B cell (primary cell): Measurements from ENCODE around the gene ATP11A. TPM values are rescaled to one million over a fixed set of nuclear protein-coding genes. Genes with fewer than 3 reads are reported as not detected.

Experiments
- ATAC-seq: fragments of 200-7000 bp; cut with Tn5 transposase; one replicate; pipeline ENCODE4 v1.10.0; 2021; ENCODE audit warnings: low read depth, mild to moderate bottlenecking, moderate number of reproducible peaks, moderate library complexity
- CTCF ChIA-PET: fragments of 350-600 bp; sonication (Branson Sonifier 250); formaldehyde crosslinking; loops from one replicate; lab custom pipeline; 2021; ENCODE audit warnings: antibody characterized with exemption, inconsistent platforms; lab: Charles Lee
- POLR2A ChIA-PET: fragments of 350-600 bp; sonication (Branson Sonifier 250); formaldehyde crosslinking; loops from one replicate; lab custom pipeline; 2021; ENCODE audit warnings: antibody characterized with exemption; lab: Charles Lee
- DNase-seq: peaks from one replicate; pipeline ENCODE4 v3.0.0; 2013
- H2AFZ ChIP-seq: 2 replicates; pipeline ENCODE4 v1.6.1; 2012; ENCODE audit warnings: mild to moderate bottlenecking, low read depth, low read length; ENCODE audit not compliant: insufficient read depth, poor library complexity, severe bottlenecking
- H3K27ac ChIP-seq, 2 donors: 1 replicate in 1 of 2; 2 replicates in 1 of 2; pipeline ENCODE4 v1.5.1; 2012 to 2013; ENCODE audit warnings: low read length in 2 of 2, mild to moderate bottlenecking in 2 of 2, moderate library complexity in 1 of 2
- H3K27me3 ChIP-seq, 4 experiments: fragments of 200-600 bp in 1 of 4; sonication (generic) in 1 of 4; replicated peaks in 1 of 4; 1 replicate in 2 of 4; 2 replicates in 2 of 4; pipeline versions ENCODE4 v1.6.1 to v1.7.0; 2013 to 2016; ENCODE audit warnings: low read length in 3 of 4, mild to moderate bottlenecking in 2 of 4, mixed read lengths in 1 of 4, moderate library complexity in 1 of 4; ENCODE audit not compliant: insufficient read depth in 4 of 4, control insufficient read depth in 3 of 4; ENCODE audit errors: control extremely low read depth in 1 of 4
- H3K36me3 ChIP-seq, 2 experiments: replicated peaks in 1 of 2; 1 replicate in 1 of 2; 2 replicates in 1 of 2; pipeline versions ENCODE4 v1.6.1 to v1.7.1; 2013; ENCODE audit warnings: low read length in 1 of 2; ENCODE audit not compliant: insufficient read depth in 2 of 2, control insufficient read depth in 1 of 2; ENCODE audit errors: control extremely low read depth in 1 of 2, extremely low read depth in 1 of 2
- H3K4me1 ChIP-seq, 2 donors: fragments of 200-600 bp in 1 of 2; sonication (generic) in 1 of 2; 1 replicate in 1 of 2; 2 replicates in 1 of 2; pipeline versions ENCODE4 v1.5.1 to v1.6.1; 2013 to 2017; ENCODE audit warnings: low read length in 2 of 2; ENCODE audit not compliant: control insufficient read depth in 2 of 2, insufficient read depth in 2 of 2
- H3K4me2 ChIP-seq: replicated peaks from 2 replicates; pipeline ENCODE3; 2012; ENCODE audit warnings: mild to moderate bottlenecking, low read depth, low read length; ENCODE audit not compliant: poor library complexity, severe bottlenecking
- H3K4me3 ChIP-seq, 5 experiments: fragments of 200-600 bp in 1 of 5; sonication (generic) in 1 of 5; 1 replicate in 3 of 5; 2 replicates in 2 of 5; pipeline versions ENCODE4 v1.5.1 to v1.7.0; 2011 to 2016; ENCODE audit warnings: low read length in 4 of 5, mild to moderate bottlenecking in 4 of 5, low read depth in 2 of 5, control low read depth in 1 of 5, moderate library complexity in 1 of 5; ENCODE audit not compliant: insufficient read depth in 1 of 5; ENCODE audit errors: control extremely low read depth in 1 of 5, extremely low read depth in 1 of 5
- H3K79me2 ChIP-seq: fragments of 200-600 bp; sonication (generic); one replicate; pipeline ENCODE4 v1.6.0; 2016; ENCODE audit warnings: low read length; ENCODE audit not compliant: control insufficient read depth, insufficient read depth
- H3K9ac ChIP-seq: fragments of 200-600 bp; sonication (generic); 2 replicates; pipeline ENCODE4 v1.6.1; 2017; ENCODE audit warnings: mild to moderate bottlenecking, low read length, moderate library complexity
- H3K9me3 ChIP-seq, 3 donors: one replicate each; pipeline versions ENCODE4 v1.6.1 to v1.7.1; 2013; ENCODE audit warnings: low read length in 2 of 3; ENCODE audit not compliant: control insufficient read depth in 2 of 3, insufficient read depth in 1 of 3; ENCODE audit errors: control extremely low read depth in 1 of 3
- H4K20me1 ChIP-seq: 2 replicates; pipeline ENCODE4 v1.6.0; 2012; ENCODE audit warnings: mild to moderate bottlenecking, low read length; ENCODE audit not compliant: insufficient read depth, control insufficient read depth, poor library complexity, severe bottlenecking
- H3K27ac Mint-ChIP-seq: one replicate; pipeline ENCODE4 v1.8.0; 2021; ENCODE audit warnings: mixed read lengths
- H3K27me3 Mint-ChIP-seq: one replicate; pipeline ENCODE4 v1.8.0; 2021; ENCODE audit warnings: mixed read lengths
- H3K4me1 Mint-ChIP-seq: one replicate; pipeline ENCODE4 v1.8.0; 2021; ENCODE audit warnings: mixed read lengths
- H3K4me3 Mint-ChIP-seq: one replicate; pipeline ENCODE4 v1.8.0; 2021; ENCODE audit warnings: mixed read lengths
- H3K9me3 Mint-ChIP-seq: one replicate; pipeline ENCODE4 v1.8.0; 2022; ENCODE audit warnings: mixed read lengths; ENCODE audit not compliant: insufficient read depth
- CTCF ChIP-seq: fragments of 200-600 bp; IDR thresholded peaks from one replicate; pipeline ENCODE4 v1.8.0; 2022; ENCODE audit warnings: antibody characterized with exemption, mild to moderate bottlenecking
- EZH2 ChIP-seq: IDR thresholded peaks from 2 replicates; pipeline ENCODE4 v1.6.1; 2012; ENCODE audit warnings: borderline replicate concordance, low read depth, mild to moderate bottlenecking, moderate library complexity, low read length; ENCODE audit not compliant: insufficient read depth, poor library complexity, severe bottlenecking
- WGBS: methylation state at CpG from one replicate; pipeline ENCODE4 v1.1.5; 2013; ENCODE audit warnings: missing lambda C conversion rate; ENCODE audit not compliant: insufficient coverage; 5-methylcytosine and 5-hydroxymethylcytosine counted together
- intact Hi-C: fragments of 100-400 bp; cut with micrococcal nuclease; formaldehyde crosslinking; loops from one replicate; pipeline ENCODE4 v1.10.0; 2022
- polyA plus RNA-seq: library from polyadenylated mRNA; depleted of rRNA; stranded (reverse); fragments of >200 nt; gene quantifications from 2 replicates; pipeline ENCODE4 v1.2.3, GENCODE V29; 2012
- total RNA-seq, 2 donors: library from RNA; stranded (reverse); fragments of 120-200 nt in 1 of 2; gene quantifications; 1 replicate in 1 of 2; 2 replicates in 1 of 2; pipeline versions ENCODE4 v1.2.3 to v1.2.4, GENCODE V29; 2013 to 2022

ATP11A gene
- total and polyA plus RNA-seq, 2 donors (not counting 1 experiment from before 2014, with no cell fraction given) = 36.9 to 60.3 TPM

- no peaks in the 10 kb centered on the region for H3K9me3 Mint-ChIP-seq
- H3K27me3 Mint-ChIP-seq = no peaks in the 10 kb centered on the region
- Histone ChIP-seq H3K9ac (no peak overlapping the region), H3K9me3 (peaks cover 0 to 23% (median 3%) of the 10 kb centered on the region in 3 donors), H4K20me1 (no peaks in the 10 kb centered on the region), H3K4me1 (no peaks in the 10 kb centered on the region), H2AFZ (no peak overlapping the region), H3K4me3 (no peak overlapping the region), H3K27me3 (no peaks in the 10 kb centered on the region), H3K36me3 (peaks cover 1 to 25% of the 10 kb centered on the region in 2 experiments), H3K27ac (no peak overlapping the region), H3K4me2 (no peak overlapping the region), H3K79me2 (no peaks in the 10 kb centered on the region)
- no peaks in the 10 kb centered on the region for H3K4me1 Mint-ChIP-seq
- no peak for DNase-seq
- TF ChIP-seq EZH2 (no peak), CTCF (no peak)
- 95% methylated on average over 10 of the region's 10 CpGs for WGBS
- intact Hi-C loops = no loop called here
- ChIA-PET CTCF (interaction anchor here (1.5 kb wide), 1 partner anchor 59 kb away, joined by 3 read pairs; no protein-coding TSS in a partner anchor), POLR2A (no interaction called here)
- H3K27ac Mint-ChIP-seq = no peak overlapping the region
- ATAC-seq = no peak
- H3K4me3 Mint-ChIP-seq = no peak overlapping the region
Measured at GRCh38 chr13:112814905-112815585, 125.2 kb downstream of the ATP11A start.

DNA sequence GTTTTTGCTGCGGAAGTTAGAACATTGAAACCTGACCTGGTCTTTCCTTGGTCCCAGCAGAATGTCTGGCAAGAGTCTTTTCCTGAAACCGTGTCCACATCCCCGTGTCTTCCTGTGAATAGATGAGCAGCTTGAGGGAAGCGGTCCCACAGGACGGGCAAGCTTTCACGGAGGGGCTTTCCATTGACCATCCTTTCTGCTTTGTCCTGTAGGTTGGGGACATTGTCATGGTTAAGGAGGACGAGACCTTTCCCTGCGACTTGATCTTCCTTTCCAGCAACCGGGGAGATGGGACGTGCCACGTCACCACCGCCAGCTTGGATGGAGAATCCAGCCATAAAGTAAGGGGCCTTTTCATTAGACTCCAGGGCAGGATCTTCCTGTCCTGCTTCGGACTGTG lies 126.0 kb downstream of the ATP11A start:
- WGBS = 97% methylated on average over 13 of the region's 13 CpGs

More for the DNA sequence above, 126.0 kb downstream of the ATP11A start:
- Mint-ChIP-seq H3K4me3 (no peak overlapping the region), H3K27ac (no peak overlapping the region), H3K9me3 (no peaks in the 10 kb centered on the region), H3K4me1 (no peaks in the 10 kb centered on the region), H3K27me3 (no peaks in the 10 kb centered on the region)
- Histone ChIP-seq H3K79me2 (no peaks in the 10 kb centered on the region), H3K4me3 (no peak overlapping the region), H3K4me2 (no peak overlapping the region), H3K9ac (no peak overlapping the region), H3K27me3 (no peaks in the 10 kb centered on the region), H3K9me3 (peaks cover 0 to 23% (median 3%) of the 10 kb centered on the region in 3 donors), H4K20me1 (no peaks in the 10 kb centered on the region), H3K36me3 (peaks cover 1 to 25% of the 10 kb centered on the region in 2 experiments), H2AFZ (no peak overlapping the region), H3K27ac (no peak overlapping the region), H3K4me1 (no peaks in the 10 kb centered on the region)
- no peak for TF ChIP-seq EZH2
- TF ChIP-seq CTCF = no peak
- DNase-seq (no peak), ATAC-seq (no peak)
- intact Hi-C loops = no loop called here
- POLR2A ChIA-PET = no interaction called here
- CTCF ChIA-PET = no interaction called here
